HG03025 (cell line): ENCODE results near the gene ABL2.
"Not testable (repeated sequence)": the region's sequence is repeated elsewhere in the genome, so short reads cannot be mapped to it uniquely, and the experiment has no call there.

Source experiments
- ATAC-seq: cut with Tn5 transposase; IDR thresholded peaks from one replicate; pipeline ENCODE4 v1.9.1; 2021; ENCODE audit warnings: mild to moderate bottlenecking, moderate library complexity; ENCODE audit not compliant: unreplicated experiment, low FRiP score

Gene ABL2

DNA sequence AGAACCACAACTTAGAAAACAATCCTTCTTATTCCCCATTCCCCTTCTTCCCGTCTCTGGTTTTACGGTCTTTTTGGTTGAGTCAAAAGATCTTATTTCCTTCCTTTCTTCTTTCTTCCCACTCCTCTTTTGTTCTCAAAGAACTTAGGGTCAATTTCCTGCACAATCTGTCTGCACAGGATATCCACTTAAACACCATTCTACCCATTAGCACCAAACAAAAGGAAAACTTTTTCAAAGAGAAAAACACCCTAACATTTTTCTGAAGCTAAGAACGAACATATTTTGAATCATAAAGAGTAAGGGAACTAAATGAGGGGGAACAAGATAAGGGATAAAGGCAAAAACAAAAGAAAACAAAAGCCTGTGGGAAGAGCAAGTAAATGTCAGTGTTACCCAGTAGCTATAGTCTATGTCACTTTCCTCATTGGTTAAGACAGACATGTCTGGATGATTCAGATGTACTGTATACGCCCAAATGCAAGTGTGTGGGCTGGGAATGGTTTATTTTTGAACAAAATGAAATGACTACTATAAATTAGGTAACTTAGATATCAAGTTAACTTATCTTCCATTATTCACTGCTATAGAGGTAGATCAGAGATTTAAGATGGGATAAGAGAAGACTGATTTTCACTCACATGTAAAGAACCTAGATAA is 87.8 kb downstream of the ABL2 start:
- no peak for ATAC-seq

DNA sequence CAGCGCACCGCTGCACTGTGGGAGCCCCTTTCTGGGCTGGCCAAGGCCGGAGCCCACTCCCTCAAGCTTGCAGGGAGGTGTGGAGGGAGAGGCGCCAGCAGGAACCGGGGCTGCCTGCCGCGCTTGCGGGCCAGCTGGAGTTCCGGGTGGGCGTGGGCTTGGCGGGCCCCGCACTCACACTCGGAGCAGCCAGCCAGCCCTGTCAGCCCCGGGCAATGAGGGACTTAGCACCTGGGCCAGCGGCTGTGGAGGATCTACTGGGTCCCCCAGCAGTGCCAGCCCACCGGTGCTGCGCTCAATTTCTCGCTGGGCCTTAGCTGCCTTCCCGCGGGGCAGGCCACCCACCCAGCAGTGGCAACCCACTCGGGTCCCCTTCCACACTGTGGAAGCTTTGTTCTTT is 90.7 kb downstream of the ABL2 start:
- ATAC-seq, result not testable (repeated sequence)

DNA sequence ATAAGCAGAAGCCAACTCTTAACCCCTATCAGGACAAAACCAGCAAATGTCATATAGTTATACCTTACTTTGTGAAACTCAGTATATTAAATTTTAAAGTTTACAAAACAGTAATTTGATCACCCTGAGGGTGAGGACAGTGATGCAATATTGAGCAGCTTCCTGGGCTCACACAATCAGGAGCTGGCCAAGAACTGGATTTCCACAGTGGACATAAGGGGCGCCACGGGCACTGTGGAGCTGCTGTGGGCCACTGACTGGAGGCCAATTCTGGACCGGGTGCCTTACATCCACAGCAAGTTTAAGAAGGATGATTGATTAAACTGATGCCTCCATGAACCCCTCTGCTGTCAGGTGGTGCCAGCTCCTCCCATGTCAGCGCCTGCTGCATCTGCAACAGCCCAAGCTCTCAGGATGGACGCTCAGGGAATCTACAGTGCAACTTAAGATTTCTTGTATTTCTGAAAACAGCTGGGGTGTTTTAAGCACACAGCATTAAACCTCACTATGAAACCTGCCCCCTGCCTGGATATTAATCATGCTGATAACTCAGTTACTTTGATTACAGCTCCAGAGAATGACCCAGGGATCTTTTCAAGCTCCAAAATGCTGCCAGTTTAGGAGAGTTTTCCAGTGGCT is 91.7 kb downstream of the ABL2 start:
- no peak for ATAC-seq

DNA sequence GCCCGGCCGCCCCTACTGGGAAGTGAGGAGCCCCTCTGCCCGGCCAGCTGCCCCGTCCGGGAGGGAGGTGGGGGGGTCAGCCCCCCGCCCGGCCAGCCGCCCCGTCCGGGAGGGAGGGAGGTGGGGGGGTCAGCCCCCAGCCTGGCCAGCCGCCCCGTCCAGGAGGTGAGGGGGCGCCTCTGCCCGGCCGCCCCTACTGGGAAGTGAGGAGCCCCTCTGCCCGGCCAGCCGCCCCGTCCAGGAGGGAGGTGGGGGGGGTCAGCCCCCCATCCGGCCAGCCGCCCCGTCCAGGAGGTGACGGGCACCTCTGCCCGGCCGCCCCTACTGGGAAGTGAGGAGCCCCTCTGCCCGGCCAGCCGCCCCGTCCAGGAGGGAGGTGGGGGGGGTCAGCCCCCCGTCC is 93.8 kb downstream of the ABL2 start:
- ATAC-seq, result not testable (repeated sequence)

DNA sequence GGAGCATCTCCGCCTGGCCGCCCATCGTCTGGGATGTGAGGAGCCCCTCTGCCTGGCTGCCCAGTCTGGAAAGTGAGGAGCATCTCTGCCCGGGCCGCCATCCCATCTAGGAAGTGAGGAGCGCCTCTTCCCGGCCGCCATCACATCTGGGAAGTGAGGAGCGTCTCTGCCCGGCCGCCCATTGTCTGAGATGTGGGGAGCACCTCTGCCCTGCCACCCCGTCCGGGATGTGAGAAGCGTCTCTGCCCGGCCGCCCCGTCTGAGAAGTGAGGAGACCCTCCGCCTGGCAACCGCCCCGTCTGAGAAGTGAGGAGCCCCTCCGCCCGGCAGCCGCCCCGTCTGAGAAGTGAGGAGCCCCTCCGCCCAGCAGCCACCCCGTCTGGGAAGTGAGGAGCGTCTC is 94.3 kb downstream of the ABL2 start:
- ATAC-seq, result not testable (repeated sequence)

DNA sequence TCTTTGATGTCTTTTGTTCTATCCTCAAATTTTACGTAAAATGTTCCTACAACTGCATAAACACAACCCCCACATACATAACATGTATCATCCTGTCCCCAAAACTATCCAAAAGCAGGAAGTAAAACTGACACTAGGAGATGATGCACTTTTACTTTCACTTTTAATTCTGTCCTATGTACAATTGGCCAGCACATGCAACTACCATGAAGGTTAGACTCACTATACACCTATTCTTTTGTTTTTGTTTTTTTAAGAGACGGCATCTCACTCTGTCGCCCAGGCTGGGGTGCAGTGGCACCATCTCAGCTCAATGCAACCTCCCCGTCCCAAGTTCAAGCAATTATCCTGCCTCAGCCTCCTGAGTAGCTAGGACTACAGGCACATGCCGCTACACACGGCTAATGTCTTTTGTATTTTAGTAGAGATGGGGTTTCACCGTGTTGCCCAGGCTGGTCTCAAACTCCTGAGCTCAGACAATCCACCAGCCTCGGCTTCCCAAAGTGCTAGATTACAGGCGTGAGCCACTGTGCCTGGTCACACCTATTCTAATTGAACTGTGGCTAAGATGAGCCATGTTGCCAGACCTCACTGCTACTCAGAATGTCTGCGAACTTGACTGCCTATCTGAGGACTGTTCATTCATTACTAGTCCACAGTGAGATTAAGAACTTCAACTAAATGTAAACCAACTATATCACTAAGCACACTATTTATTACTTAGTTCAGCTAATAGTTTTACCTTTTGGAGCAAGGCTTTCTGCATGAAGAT is 99.6 kb downstream of the ABL2 start:
- peak; percentile 99 for ATAC-seq

DNA sequence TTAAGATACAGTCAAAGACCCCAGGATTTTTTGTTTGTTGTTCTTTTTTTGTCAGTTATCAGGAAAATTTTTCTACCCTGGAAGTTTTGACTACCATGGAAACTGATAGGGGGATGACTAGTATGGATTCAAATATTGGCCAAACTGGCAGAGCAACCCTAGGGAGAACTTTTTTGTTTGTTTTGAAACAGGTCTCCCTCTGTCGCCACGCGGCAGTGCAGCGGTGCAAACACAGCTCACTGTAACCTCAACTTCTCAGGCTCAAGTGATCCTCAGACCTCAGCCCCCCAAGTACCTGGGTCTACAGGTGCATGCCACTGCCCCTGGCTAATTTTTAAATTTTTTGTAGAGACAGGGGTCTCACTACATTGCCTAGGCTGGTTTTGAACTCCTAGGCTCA is 101.0 kb downstream of the ABL2 start:
- ATAC-seq, result no peak

DNA sequence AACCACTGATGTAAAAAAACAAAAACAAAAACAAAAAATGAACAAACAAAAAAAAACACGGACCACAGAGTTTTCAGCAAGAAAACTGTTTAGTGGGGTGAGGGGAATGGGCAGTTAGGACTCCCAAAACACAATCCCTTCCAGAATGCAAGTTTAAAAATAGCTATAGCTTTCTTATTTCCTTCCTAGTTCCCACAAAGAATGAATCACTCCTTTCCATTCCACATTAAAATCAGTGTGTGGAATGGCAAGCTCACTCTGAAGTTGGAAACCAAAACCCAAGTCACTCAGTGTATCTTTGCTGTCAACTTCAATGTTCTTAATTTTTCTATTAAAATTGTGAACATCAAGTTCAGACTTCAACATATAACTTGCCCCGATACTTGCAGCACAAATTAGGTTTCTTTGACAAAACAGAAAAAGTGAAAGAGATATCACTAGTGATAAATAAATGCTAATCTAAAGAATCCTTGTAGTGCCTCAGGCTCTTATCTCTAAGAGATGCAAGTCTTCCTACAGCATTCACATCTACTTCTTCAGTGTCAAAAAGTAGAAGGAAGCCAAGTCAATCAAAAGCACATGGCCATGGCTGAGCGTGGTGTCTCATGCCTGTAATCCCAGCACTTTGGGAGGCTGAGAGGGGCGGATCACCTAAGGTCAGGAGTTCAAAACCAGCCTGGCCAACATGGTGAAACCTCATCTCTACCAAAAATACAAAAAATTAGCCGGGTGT is 102.1 kb downstream of the ABL2 start:
- ATAC-seq, result no peak

DNA sequence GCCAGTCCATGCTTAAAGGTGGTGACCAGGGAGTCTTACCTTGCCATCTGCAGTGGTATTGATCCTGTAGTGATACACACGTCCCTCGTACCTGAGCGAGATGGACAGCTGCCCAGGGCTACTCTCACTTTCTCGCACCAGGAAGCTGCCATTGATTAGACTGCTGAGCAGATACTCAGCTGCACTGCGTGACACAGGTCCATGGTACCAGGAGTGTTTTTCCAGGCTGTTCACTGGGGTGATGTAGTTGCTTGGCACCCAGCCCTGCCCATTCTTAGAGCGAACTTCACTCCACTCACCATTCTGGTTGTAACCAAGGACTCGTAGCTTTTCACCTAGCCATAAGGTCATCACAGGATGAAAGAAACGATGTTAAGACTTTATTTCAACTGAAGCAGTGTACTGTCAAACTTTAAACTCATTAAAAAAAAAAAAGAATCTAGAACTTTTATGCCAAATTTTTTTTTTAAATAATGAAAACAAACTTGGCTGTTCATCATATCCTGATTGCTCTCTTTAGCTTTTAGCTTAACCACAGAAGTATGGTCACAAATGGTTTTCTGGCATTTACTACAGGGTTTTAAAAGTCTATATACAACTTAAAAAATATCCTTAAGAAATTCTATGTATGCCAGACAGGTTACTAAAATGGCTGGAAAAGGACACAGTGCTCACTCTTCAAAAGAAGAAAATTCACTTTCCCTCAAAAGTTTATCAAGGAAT is 103.0 kb downstream of the ABL2 start:
- no peak for ATAC-seq

DNA sequence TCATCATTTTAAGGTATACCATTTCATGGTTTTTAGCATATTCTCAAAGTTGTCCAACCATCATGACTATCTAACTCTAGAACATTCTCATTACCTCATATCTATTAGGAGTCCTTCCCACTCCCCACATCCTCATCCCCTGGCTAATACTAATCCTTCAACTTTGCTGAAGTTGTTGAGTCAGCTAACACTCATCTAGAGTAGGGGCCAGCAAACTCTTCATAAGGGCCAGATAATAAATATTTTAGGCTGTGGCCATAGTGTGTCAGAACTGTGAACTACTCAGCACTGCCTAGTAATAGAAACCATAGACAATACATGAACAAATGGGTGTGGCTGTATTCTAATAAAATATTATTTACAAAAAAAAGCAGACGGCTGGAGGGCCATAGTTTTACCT is 104.6 kb downstream of the ABL2 start:
- ATAC-seq, result no peak

DNA sequence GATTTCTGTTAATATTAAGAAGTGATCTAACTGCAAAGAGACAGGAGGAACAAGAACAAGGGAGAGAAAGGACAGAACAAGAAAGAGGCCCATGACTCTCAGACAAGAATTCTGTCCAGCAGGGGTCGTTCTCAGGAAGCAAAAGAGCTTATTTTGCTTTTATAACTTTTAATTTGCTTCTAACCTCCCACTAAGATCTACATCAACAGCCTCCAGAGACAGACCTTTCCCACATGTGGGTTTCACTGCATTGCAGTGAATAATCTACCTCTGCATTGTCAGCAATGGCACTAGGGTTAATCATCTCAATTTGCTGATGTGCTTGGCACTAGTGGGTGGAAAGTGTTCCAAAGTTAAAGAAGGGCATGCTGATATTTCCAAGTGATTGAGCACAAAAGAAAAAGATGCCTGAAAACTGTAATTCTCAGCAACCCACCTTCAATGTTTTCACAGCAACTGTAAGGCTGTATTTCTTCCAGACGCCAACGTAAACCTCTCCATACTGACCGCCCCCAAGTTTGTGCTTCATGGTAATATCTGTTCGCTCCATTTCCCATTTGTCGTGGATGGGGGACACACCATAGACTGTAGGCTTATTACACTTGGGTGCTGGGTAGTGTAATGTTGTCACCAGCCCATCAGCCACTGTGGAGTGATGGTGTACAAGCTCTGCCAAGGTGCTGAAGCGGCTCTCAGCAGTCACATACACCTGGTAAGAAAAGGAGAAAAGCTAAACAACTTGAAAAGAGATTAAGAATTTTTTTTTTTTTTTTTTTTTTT is 108.1 kb downstream of the ABL2 start:
- no peak for ATAC-seq

DNA sequence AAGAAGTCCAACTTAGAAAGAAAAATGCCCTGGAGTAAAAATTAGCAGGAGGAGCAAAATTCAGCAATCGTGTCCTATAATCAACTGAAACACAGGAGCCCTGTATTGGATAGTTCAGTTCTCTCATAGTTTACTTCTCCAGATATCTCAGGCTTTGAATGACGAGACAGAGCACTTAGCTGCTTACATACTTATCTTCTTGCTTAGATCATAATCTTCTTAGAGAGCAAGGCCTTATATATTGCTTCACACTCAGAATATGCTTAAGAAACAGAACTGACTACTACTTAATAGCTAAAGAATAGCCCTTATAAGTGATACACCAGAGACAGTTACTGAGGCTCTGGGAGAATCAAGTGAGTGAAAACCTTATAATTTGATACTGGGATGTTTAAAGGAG is 108.7 kb downstream of the ABL2 start:
- no peak for ATAC-seq

DNA sequence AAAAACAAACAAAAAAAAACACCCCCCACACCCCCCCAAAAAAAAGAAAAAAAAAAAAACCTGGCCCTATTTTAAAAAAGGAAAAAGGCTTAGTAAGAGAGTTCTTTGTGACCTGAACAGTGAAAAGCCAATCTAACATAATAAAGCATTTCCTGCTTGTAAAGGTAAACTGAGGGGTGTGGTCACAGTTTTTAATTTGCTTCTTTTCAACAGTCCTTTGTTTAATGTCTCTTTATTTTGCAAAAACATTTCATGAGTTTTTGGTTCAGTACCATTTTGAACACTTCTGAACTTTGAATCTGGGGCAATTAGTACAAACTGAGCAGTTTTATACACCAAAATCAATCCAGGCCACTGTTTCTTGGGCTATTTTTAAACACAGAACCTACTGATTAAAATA is 110.0 kb downstream of the ABL2 start:
- no peak for ATAC-seq

DNA sequence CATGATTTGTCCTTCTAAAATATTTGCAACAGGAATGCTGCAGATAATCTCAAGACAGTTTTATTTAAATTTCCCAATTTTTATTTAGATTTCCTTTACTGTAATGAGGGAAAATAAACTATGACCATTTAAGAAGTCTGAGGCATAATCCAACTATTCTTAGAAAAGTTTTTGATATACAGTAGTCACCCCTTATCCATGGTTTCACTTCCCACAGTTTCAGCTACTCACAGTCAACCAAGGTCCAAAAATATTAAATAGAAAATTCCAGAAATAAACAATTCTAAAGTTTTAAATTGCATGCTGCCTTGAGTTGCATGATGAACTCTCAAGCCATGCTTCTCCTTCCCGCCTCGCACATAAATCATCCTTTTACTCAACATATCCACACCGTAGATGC is 114.3 kb downstream of the ABL2 start:
- ATAC-seq, result no peak

DNA sequence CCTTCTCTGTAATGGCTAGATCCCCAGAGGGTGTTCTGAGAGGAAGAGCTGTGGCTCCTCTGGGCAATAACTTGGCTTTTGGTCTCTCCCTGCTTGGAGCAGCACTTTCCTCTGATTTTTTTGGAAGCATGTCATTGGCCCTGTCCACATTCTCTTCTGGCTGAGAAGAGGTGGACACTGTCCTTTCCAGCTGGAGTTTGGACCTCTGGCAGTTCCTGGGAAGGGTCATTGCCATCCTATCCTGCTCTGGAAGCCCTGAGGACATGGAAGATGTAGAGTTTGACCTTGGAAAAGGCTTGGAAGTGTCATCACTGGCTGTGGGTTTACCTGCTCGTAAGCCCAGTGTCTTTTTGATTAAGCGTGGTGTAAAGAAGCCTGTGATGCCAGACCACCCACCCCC is 120.8 kb downstream of the ABL2 start:
- no peak for ATAC-seq

DNA sequence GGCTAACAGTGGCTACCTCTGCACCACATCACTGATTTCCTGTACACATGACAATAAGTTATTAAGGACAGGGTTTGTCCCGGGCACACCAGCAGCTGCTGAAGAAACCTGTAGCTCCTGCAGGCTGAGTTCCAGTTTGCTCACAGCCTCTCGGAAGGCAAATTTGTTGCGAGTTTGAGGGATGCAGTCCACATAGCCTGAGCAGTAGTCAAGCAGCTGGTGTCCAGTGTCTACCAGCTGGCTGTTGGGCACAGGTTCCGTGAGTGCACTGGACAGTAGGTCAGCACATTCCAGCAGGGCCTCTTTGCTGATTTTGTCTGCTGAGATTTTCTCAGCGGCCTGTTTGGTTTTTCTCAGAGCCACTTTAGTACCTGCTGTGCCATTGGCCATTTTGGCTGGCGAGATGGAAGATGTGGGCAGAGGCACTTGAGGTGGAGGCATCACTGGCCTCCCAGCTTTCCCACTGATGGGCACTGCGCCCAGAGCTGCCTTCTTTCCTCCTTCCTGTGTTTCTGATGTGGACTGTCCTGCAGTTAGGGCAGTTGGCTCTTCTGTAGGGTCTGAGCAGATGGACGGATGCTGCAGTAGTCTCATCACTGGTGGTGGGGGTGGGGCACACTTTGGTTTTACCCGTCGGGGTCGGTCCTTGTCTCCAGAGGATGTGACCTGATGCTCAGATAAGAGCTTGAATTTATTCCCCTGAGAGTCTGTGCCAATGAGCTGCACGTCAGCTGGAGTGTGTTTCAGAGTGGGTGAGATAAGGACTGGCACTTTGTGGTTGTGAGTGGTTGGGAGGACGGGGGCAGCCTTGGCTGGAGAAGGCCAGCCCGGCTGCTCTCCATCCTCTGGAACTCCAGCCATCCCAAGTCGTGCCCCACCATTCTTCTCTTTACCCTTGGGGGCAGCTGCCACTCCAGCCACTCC is 121.5 kb downstream of the ABL2 start:
- ATAC-seq, result no peak

DNA sequence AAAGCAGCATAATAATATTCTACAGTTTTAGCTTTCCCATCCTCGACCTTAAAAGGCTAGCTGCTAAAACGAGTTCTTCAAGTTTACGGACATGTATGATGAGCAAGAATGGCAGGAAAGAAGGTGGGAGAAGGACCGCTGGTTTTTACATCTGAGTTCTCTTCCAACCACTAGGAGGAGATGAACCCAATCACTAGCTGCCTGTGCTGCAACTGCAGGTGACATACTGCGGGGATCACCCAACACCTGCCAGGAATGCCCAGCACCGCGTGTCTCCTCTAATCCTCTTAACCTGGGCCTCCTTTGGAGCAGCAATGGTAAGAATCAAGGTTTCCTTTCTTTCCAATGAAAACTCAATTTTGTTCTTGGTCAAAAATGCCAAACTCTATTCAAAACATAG is 124.1 kb downstream of the ABL2 start:
- ATAC-seq, result no peak

DNA sequence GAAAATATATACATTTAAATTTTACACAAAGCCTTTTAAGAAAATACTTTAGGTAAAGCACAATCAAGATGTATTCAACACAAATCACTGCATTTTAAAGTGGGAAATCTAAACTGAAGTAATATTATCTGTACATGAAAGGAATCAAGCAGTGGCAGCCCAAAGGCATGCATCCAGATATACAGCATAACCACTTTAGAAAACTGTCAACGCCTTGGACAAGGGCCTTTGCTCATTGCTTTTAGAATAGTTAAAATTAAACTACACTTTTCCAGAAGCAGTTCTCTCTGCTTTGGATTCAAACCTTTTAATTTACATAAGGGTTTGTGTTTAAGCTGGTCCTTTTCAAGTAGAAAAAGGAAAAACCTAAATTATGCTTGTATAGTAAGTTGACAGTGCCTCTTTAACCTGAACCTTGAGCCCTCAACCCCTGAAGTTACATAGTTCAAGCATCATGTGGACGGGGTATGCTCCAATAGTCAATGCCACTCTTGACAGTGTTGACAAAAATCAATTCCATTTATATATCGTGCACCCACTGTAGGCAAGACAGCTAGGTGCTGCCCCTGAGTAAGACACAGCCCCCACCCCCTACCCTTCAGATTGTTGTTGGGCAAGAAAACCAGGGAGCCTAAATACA is 124.7 kb downstream of the ABL2 start:
- no peak for ATAC-seq
